GM13977 (cell line): Measurements from ENCODE around the gene DRD1.
"Not testable (repeated sequence)": the region's sequence is repeated elsewhere in the genome, so short reads cannot be mapped to it uniquely, and the experiment has no call there.

Experiments
- DNase-seq: peaks from one replicate; pipeline ENCODE4 v3.0.0; 2012; ENCODE audit warnings: low spot score
- CTCF ChIP-seq: IDR thresholded peaks from 2 replicates; pipeline ENCODE4 v1.5.1; 2012; ENCODE audit warnings: mild to moderate bottlenecking, control low read depth; ENCODE audit not compliant: insufficient read depth; ENCODE audit errors: extremely low read depth, missing control alignments
- in situ Hi-C: fragments of 300-500 bp; cut with MboI; formaldehyde crosslinking; loops from one replicate; pipeline ENCODE4 v1.12.0; 2022; ENCODE audit warnings: low sequenced_read_pairs, low pct_unique_long_range_greater_than_20kb, mixed read lengths, inconsistent platforms; ENCODE audit not compliant: unreplicated experiment

DRD1 gene

GRCh38 chr5:175420383-175420782 is 23.6 kb downstream of the DRD1 start:
- no peak for DNase-seq
- in situ Hi-C loops: no loop called here
- TF ChIP-seq CTCF: no peak

GRCh38 chr5:175418251-175418650 is 25.7 kb downstream of the DRD1 start:
- no peak for TF ChIP-seq CTCF
- DNase-seq: no peak
- in situ Hi-C loops: no loop called here

- in situ Hi-C loops: no loop called here
These were observed 26.6 kb downstream of the DRD1 start for GRCh38 chr5:175417384-175417783.

GRCh38 chr5:175415303-175415702 is 28.7 kb downstream of the DRD1 start:
- TF ChIP-seq CTCF: no peak
- no peak for DNase-seq
- in situ Hi-C loops: no loop called here

More at GRCh38 chr5:175417384-175417783, 26.6 kb downstream of the DRD1 start:
- no peak for TF ChIP-seq CTCF
- no peak for DNase-seq

GRCh38 chr5:175410926-175411325 is 33.1 kb downstream of the DRD1 start:
- in situ Hi-C loops: no loop called here
- no peak for DNase-seq
- no peak for TF ChIP-seq CTCF

- in situ Hi-C loops: no loop called here
- no peak for DNase-seq
- no peak for TF ChIP-seq CTCF
These were observed 37.7 kb downstream of the DRD1 start for GRCh38 chr5:175406300-175406699.

- DNase-seq, in situ Hi-C loops: not testable (repeated sequence)
These were observed 46.2 kb downstream of the DRD1 start for GRCh38 chr5:175397590-175398297.

- in situ Hi-C loops, DNase-seq: not testable (repeated sequence)
These were observed 48.6 kb downstream of the DRD1 start for GRCh38 chr5:175395430-175395829.
